Activated CD8-positive, alpha-beta T cell treated with anti-CD3 and anti-CD28 coated beads for 36 hours (primary cell): Measurements from ENCODE around the gene SLX4IP. TPM values are rescaled to one million over a fixed set of nuclear protein-coding genes. Genes with fewer than 3 reads are reported as not detected.

ENCODE experiments used
- ATAC-seq: fragments of 200-7000 bp; cut with Tn5 transposase; one replicate; pipeline ENCODE4 v1.10.0; 2021; ENCODE audit warnings: mild to moderate bottlenecking, moderate library complexity
- CTCF ChIA-PET: fragments of 350-600 bp; sonication (Branson Sonifier 250); formaldehyde crosslinking; loops from one replicate; lab custom pipeline; 2021; ENCODE audit warnings: antibody characterized with exemption; lab: Charles Lee
- POLR2A ChIA-PET: fragments of 350-600 bp; sonication (Branson Sonifier 250); formaldehyde crosslinking; loops from one replicate; lab custom pipeline; 2021; ENCODE audit warnings: antibody characterized with exemption; lab: Charles Lee
- DNase-seq: peaks from one replicate; pipeline ENCODE4 v3.0.0-alpha.2; 2020
- H3K27ac Mint-ChIP-seq: one replicate; pipeline ENCODE4 v1.8.0; 2021; ENCODE audit warnings: mild to moderate bottlenecking, mixed read lengths
- H3K27me3 Mint-ChIP-seq: one replicate; pipeline ENCODE4 v1.8.0; 2021; ENCODE audit warnings: mixed read lengths
- H3K36me3 Mint-ChIP-seq: one replicate; pipeline ENCODE4 v1.8.0; 2021; ENCODE audit warnings: low read depth, mixed read lengths
- H3K4me1 Mint-ChIP-seq: one replicate; pipeline ENCODE4 v1.8.0; 2021; ENCODE audit warnings: low read depth, mixed read lengths
- H3K4me3 Mint-ChIP-seq: one replicate; pipeline ENCODE4 v1.8.0; 2021; ENCODE audit warnings: mild to moderate bottlenecking, moderate library complexity, mixed read lengths
- H3K9me3 Mint-ChIP-seq: one replicate; pipeline ENCODE4 v1.8.0; 2021; ENCODE audit warnings: mixed read lengths
- intact Hi-C: fragments of 100-400 bp; cut with micrococcal nuclease; formaldehyde crosslinking; loops from one replicate; pipeline ENCODE4 v1.10.0; 2022
- total RNA-seq, 2 experiments: library from RNA; stranded (reverse); gene quantifications; one replicate each; pipeline ENCODE4 v1.2.3, GENCODE V29; 2021
- TF ChIP-seq, protein P1 (sequence below): fragments of 200-600 bp; IDR thresholded peaks from one replicate; pipeline ENCODE4 v1.8.0; 2022; ENCODE audit warnings: antibody characterized with exemption, mild to moderate bottlenecking

The SLX4IP gene
- total RNA-seq, 2 experiments from 2014 or later, result 6.5 to 7.3 TPM

DNA sequence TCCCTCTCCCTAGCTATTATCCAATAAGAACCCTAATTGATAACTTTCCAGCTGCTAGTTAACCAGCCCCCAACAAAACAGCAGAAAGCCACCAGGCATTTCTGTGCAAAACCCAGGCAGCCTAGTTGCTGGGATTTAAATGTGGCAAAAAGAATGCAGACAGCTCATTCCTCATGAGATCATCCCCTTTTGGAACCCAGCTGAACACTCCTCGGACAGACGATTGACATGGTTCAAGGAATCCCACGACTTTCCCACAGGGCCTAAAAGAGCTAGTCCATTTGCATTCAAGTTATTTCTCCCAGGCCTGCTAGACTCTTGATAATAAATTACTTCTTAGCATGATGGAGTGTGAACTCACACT lies 214.7 kb downstream of the SLX4IP start:
- no peak for DNase-seq
- TF ChIP-seq, protein P1, sequence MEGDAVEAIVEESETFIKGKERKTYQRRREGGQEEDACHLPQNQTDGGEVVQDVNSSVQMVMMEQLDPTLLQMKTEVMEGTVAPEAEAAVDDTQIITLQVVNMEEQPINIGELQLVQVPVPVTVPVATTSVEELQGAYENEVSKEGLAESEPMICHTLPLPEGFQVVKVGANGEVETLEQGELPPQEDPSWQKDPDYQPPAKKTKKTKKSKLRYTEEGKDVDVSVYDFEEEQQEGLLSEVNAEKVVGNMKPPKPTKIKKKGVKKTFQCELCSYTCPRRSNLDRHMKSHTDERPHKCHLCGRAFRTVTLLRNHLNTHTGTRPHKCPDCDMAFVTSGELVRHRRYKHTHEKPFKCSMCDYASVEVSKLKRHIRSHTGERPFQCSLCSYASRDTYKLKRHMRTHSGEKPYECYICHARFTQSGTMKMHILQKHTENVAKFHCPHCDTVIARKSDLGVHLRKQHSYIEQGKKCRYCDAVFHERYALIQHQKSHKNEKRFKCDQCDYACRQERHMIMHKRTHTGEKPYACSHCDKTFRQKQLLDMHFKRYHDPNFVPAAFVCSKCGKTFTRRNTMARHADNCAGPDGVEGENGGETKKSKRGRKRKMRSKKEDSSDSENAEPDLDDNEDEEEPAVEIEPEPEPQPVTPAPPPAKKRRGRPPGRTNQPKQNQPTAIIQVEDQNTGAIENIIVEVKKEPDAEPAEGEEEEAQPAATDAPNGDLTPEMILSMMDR, result no peak
- Mint-ChIP-seq H3K4me3 (no peak overlapping the region), H3K4me1 (no peaks in the 10 kb centered on the region), H3K36me3 (no peaks in the 10 kb centered on the region), H3K27ac (no peak overlapping the region), H3K9me3 (no peaks in the 10 kb centered on the region), H3K27me3 (peaks cover 13% of the 10 kb centered on the region)
- intact Hi-C loops, result no loop called here
- ChIA-PET POLR2A (no interaction called here), CTCF (no interaction called here)
- no peak for ATAC-seq

DNA sequence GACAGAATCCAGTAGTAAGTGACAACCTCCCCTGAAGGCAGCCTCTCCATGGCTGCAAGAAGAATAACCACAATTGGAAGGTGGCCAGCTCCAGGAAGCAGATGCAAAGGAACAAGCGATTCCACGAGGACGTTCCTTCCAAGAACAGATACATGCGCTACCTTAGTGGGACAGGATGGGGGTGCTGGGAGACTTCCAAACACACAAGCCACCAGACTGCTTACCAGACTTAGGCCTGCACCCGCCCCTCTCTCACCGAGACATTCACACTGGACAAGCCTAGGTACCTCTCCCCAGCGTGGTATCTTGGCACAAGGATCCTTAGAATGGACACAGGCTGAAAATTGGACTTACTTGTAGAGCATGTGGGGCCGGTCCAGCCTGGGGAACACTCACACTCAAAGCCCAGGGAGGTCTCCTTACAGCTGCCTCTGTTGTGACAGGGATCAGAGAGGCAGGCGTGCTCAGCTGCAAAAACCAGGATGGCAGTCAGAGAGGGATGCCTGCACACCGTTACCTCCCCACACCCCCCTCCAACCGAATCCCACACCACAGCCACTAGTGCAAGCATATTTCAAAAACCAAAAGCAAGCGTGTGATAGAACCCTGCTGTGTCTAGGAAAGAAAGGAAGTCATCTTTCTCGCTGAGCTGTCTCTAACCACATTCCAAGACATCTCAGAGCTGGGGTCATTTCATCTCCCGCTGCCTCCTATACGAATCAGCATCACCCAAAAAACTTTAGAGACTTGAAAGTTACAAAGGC lies 216.3 kb downstream of the SLX4IP start:
- no peak overlapping the region for H3K27ac Mint-ChIP-seq
- H3K4me3 Mint-ChIP-seq, result no peak overlapping the region
- intact Hi-C loops, result no loop called here
- TF ChIP-seq, protein P1, result no peak
- CTCF ChIA-PET, result no interaction called here
- POLR2A ChIA-PET, result no interaction called here
- H3K9me3 Mint-ChIP-seq, result no peaks in the 10 kb centered on the region
- peaks cover 16% of the 10 kb centered on the region for H3K27me3 Mint-ChIP-seq
- ATAC-seq (no peak), DNase-seq (no peak)
- H3K36me3 Mint-ChIP-seq, result no peaks in the 10 kb centered on the region
- no peaks in the 10 kb centered on the region for H3K4me1 Mint-ChIP-seq

DNA sequence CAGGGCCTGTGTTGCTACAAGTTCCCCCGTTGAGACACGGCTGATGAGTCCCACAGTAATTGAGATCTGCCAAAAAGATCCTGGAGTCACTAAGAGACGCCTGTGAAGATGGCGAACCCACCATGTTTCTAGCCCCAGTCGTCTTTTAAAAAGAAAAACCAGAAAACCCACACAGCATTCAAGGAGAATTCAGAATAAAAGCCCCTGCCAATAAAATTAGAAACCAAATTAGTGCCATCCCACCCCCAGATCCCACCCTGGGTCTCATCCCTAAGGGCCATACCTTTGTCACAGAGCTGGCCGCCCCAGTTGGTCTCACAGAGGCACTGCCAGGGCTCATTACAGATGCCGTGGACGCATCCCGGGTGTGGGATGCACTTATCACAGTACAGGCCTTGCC lies 217.1 kb downstream of the SLX4IP start:
- POLR2A ChIA-PET, result no interaction called here
- H3K27me3 Mint-ChIP-seq, result peaks cover 16% of the 10 kb centered on the region
- no peak for ATAC-seq
- CTCF ChIA-PET, result no interaction called here
- intact Hi-C loops, result no loop called here
- no peaks in the 10 kb centered on the region for H3K9me3 Mint-ChIP-seq
- no peaks in the 10 kb centered on the region for H3K4me1 Mint-ChIP-seq
- no peak overlapping the region for H3K27ac Mint-ChIP-seq
- DNase-seq, result no peak
- no peaks in the 10 kb centered on the region for H3K36me3 Mint-ChIP-seq
- no peak overlapping the region for H3K4me3 Mint-ChIP-seq
- TF ChIP-seq, protein P1, result no peak

DNA sequence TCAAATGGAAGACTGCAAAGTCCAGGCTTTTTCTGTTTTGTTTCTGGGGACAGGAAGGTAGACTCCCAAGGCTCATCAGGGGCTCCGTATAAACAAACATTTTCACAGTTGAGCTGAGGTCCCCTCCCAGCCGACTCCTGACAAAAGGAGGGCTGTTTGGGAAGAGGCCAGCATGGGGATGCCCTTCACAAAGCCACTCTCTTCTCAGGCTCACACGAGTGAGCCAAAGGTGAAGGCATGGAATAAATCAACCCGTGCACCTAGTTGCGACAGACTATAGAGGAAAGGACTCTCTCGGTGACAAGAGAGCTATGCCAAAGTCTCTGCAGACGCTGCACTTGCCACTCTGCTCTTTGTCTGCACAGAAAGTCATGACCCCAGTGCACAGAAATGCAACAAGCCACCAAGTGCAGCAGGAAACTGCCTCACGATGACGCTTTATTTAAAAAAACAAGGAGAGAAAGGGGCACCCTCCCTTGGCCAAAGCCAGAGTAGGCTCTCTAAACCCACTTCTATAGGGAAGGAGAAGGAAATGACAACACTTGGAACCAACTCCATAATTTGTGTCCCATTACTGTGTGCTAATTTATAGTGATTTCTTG lies 217.7 kb downstream of the SLX4IP start:
- Mint-ChIP-seq H3K27ac (no peak overlapping the region), H3K36me3 (no peaks in the 10 kb centered on the region), H3K4me3 (no peak overlapping the region), H3K9me3 (no peaks in the 10 kb centered on the region), H3K4me1 (no peaks in the 10 kb centered on the region), H3K27me3 (peaks cover 16% of the 10 kb centered on the region)
- DNase-seq, result no peak
- TF ChIP-seq, protein P1, result no peak
- intact Hi-C loops, result no loop called here
- no peak for ATAC-seq
- POLR2A ChIA-PET, result no interaction called here
- CTCF ChIA-PET, result no interaction called here

DNA sequence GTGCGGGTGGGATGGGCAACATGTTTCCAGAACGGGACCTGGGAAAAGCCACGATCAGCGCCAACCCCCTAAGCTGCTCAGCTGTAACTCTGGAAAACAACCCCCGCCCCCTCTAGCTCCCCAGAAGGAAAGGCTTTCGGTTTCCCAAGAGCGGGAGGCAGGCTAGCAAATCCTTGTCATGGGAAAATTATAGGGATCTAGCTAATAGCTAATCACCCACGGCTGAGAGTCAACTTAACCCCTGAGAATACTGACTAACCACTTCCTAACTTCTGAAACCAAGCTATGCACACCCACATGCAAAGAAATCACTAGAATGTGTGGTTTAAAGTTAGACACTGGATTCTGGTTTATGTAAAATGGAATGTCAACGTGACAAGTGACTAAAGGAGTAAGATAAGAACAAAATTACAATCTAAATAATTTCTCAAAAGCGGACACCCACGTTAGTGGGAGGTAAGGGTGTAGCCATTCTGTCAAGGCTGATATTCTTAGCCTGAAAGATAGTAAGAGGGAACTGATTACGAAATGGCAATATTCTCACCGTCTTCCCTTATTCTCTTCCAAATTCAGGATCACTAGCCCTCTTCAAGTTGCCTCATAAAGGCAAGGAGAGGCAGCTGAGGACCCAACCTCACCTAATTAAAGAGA lies 218.6 kb downstream of the SLX4IP start:
- POLR2A ChIA-PET, result no interaction called here
- H3K27me3 Mint-ChIP-seq, result peaks cover 16% of the 10 kb centered on the region
- H3K9me3 Mint-ChIP-seq, result no peaks in the 10 kb centered on the region
- TF ChIP-seq, protein P1, result no peak
- no peaks in the 10 kb centered on the region for H3K4me1 Mint-ChIP-seq
- no peak for DNase-seq
- H3K36me3 Mint-ChIP-seq, result no peaks in the 10 kb centered on the region
- CTCF ChIA-PET, result no interaction called here
- no peak for ATAC-seq
- H3K27ac Mint-ChIP-seq, result no peak overlapping the region
- intact Hi-C loops, result no loop called here
- H3K4me3 Mint-ChIP-seq, result no peak overlapping the region
